HEK293 (cell line): ENCODE data around the gene CEP70.
"Not testable (repeated sequence)": the region's sequence is repeated elsewhere in the genome, so short reads cannot be mapped to it uniquely, and the experiment has no call there.

ENCODE experiments used
- CTCF ChIP-seq: fragments of 450-650 bp; formaldehyde crosslinking; IDR thresholded peaks from 2 replicates; pipeline ENCODE4 v1.5.1; 2016; ENCODE audit warnings: missing biosample characterization, missing genetic modification characterization
- SALL2 ChIP-seq: fragments of 450-650 bp; formaldehyde crosslinking; IDR thresholded peaks from 2 replicates; pipeline ENCODE4 v1.5.0; 2017; ENCODE audit warnings: missing biosample characterization, mild to moderate bottlenecking, missing genetic modification characterization, borderline replicate concordance
- ZBTB26 ChIP-seq: fragments of 450-650 bp; formaldehyde crosslinking; optimal IDR thresholded peaks from 2 replicates; pipeline ENCODE3; 2016; ENCODE audit warnings: missing biosample characterization, mild to moderate bottlenecking, missing genetic modification characterization
- ZEB2 ChIP-seq: fragments of 450-650 bp; formaldehyde crosslinking; IDR thresholded peaks from 2 replicates; pipeline ENCODE4 v1.5.1; 2016; ENCODE audit warnings: missing biosample characterization, missing genetic modification characterization
- ZFHX2 ChIP-seq: fragments of 450-650 bp; formaldehyde crosslinking; conservative IDR thresholded peaks from 2 replicates; pipeline ENCODE4 v1.5.1; 2016; ENCODE audit warnings: missing biosample characterization, missing genetic modification characterization
- ZFP37 ChIP-seq: fragments of 450-650 bp; formaldehyde crosslinking; IDR thresholded peaks from 2 replicates; pipeline ENCODE4 v1.5.1; 2016; ENCODE audit warnings: missing biosample characterization, missing genetic modification characterization
- ZNF274 ChIP-seq, 2 experiments: fragments of 200-500 bp in 1 of 2; fragments of 450-650 bp in 1 of 2; sonication (Bioruptor generic) in 1 of 2; formaldehyde crosslinking in 1 of 2; IDR thresholded peaks; 2 replicates each; pipeline versions ENCODE4 v1.5.1 to v1.6.1; 2014 to 2016; ENCODE audit warnings: borderline replicate concordance in 1 of 2, inconsistent platforms in 1 of 2, low read length in 1 of 2, missing biosample characterization in 1 of 2, missing genetic modification characterization in 1 of 2
- ZNF558 ChIP-seq: fragments of 450-650 bp; formaldehyde crosslinking; IDR thresholded peaks from 2 replicates; pipeline ENCODE4 v1.5.1; 2016; ENCODE audit warnings: missing biosample characterization, missing genetic modification characterization
- ZNF670 ChIP-seq: fragments of 450-650 bp; formaldehyde crosslinking; IDR thresholded peaks from 2 replicates; pipeline ENCODE4 v1.5.1; 2016; ENCODE audit warnings: missing biosample characterization, missing genetic modification characterization, low read depth
- ZNF768 ChIP-seq: fragments of 450-650 bp; formaldehyde crosslinking; IDR thresholded peaks from 2 replicates; pipeline ENCODE4 v1.5.1; 2018; ENCODE audit warnings: missing biosample characterization, mild to moderate bottlenecking, missing genetic modification characterization
- TF ChIP-seq, protein P1 (sequence below): fragments of 450-650 bp; formaldehyde crosslinking; IDR thresholded peaks from 2 replicates; pipeline ENCODE4 v1.5.1; 2017; ENCODE audit warnings: missing biosample characterization, missing genetic modification characterization

- not testable (repeated sequence) for TF ChIP-seq ZEB2 (tag by site-specific recombination); ZFHX2 (tag by site-specific recombination); ZNF768 (tag by site-specific recombination); SALL2 (tag by site-specific recombination); CTCF (tag by site-specific recombination); ZNF558 (tag by site-specific recombination); ZBTB26 (tag by site-specific recombination); ZFP37 (tag by site-specific recombination); ZNF274 (IDR thresholded peaks at IDR 0.05; ENCODE audit: low read length); ZNF274 (tag by site-specific recombination; IDR thresholded peaks at IDR 0.05; ENCODE audit: borderline replicate concordance); ZNF670 (tag by site-specific recombination)
- TF ChIP-seq, protein P1, sequence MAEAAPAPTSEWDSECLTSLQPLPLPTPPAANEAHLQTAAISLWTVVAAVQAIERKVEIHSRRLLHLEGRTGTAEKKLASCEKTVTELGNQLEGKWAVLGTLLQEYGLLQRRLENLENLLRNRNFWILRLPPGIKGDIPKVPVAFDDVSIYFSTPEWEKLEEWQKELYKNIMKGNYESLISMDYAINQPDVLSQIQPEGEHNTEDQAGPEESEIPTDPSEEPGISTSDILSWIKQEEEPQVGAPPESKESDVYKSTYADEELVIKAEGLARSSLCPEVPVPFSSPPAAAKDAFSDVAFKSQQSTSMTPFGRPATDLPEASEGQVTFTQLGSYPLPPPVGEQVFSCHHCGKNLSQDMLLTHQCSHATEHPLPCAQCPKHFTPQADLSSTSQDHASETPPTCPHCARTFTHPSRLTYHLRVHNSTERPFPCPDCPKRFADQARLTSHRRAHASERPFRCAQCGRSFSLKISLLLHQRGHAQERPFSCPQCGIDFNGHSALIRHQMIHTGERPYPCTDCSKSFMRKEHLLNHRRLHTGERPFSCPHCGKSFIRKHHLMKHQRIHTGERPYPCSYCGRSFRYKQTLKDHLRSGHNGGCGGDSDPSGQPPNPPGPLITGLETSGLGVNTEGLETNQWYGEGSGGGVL (tag by site-specific recombination): not testable (repeated sequence)
Measured at GRCh38 chr3:138453940-138454339, 140.1 kb downstream of the CEP70 start.
